GM21737 (cell line): ENCODE data around the gene FRMPD2.
"Not testable (repeated sequence)": the region's sequence is repeated elsewhere in the genome, so short reads cannot be mapped to it uniquely, and the experiment has no call there.

Experiments
- ATAC-seq: cut with Tn5 transposase; IDR thresholded peaks from one replicate; pipeline ENCODE4 v1.9.1; 2021; ENCODE audit warnings: mild to moderate bottlenecking, moderate library complexity; ENCODE audit not compliant: unreplicated experiment

The FRMPD2 gene

DNA sequence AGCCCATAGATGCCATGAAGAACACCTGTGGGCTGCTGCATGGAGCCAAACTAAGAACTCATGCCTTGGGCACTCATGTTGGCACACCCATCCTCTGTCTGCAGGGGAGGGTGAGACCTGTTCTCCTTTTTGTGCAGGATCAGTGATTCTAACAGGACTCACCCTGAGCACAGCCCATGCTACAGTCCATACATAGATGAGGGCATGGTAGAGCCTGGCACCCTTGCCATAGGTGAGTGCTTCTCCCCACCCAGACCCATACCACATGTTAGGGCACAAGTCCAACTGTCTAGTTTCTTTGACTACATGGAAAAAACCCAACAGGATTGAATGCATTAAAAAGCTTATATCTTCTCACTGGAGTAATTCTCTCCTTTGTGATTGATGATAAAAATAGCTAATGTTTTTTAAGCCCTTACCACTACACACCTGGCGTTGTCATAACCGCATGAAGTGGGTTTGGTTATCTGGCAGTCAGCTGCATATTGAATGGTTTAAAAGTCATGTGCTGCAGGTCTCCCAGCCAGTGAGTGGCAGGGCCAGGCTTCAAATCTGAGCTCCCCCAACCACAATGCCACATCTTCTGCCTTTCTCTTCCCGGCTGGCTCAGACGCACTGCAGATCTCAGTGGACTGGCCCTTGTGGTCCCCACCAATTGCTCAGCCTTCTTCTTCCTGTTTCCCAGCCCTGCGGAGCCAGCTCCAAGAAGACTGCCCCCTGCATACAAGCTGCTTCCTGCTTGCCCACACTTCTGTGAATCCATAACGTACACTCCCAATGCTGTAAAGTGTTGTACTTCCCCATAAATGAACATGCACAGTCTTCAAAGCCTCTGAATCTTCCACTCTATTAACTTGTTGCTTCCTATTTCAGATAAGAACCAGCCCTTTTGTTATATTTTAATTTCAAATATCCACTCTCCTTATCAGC is 120.0 kb downstream of the FRMPD2 start:
- not testable (repeated sequence) for ATAC-seq

DNA sequence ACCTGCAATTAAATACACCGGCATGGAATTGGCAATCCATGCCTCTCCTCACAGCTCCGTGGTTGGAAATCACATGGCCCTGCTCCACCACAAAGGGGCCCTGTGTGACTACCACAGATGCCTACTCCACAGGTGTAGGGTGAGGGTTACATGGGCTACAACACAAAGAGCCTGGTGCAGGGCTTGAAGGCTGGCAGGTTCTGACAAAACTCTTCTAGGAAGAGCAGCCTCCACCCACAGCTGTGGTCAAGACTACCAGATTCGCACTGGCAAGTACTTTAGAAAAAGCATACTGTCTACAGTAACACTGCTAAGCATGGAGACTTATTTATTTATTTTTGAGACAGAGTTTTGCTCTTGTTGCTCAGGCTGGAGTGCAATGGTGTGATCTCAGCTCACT is 126.9 kb downstream of the FRMPD2 start:
- not testable (repeated sequence) for ATAC-seq

DNA sequence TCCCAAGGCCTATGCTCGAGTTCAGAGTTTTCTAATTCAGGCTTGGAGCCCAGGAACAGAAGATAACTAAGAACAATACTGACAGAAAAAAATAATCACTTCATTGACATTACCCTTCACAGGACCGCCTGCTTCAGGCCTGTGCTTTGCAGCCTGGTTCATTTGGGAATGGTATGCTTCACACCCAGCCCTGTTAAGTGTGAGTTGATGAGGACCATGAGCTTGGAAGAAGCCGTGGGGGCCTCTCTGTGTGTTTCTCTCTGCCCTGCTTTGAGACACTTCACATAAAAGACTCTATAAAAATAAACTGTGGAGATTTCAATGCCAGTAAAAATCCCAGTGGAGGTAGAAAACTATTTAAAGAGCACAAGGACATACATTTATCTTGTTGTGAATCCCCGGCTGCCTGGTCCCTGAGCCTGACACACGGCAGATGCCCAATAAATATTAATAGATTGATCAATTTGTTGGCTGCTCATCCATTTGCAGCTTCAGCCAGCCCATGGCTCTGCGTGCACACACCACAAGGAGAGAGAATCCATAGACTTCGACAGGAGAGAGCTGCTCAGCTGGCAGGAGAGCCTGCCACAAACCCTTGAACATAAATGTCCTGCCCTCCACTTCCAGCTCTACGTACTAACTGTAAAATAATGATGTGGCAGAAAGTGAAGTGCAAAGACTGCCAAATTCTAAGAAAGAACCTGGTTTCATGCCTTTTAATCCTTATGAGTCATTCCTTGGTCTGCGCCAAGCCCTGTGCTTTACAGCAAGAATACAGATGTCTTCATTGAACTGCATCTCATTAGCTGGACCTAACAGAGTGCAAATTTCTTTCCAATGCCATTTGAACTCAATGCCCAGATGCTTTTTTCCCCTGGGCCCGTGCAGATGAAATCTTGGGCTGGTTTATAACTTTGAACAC is 130.5 kb downstream of the FRMPD2 start:
- not testable (repeated sequence) for ATAC-seq

DNA sequence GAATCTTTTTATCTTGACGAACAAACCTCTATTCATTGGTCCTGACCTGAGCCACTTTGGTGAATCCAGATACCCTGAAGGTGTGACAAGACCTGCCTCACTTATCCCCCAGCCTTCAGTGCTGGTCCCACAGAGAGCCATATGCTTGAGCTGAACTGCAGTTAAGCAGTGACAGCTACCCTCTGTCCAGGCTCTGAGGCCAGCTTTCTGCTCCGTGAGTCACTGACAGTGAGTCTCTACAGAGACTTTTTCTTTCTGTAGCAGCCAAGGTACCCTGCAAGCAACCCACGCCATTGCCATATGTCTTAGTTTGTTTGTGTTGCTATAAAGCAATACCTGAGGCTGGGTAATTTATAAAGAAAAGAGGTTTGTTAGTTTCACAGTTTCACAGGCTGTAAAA is 133.5 kb downstream of the FRMPD2 start:
- not testable (repeated sequence) for ATAC-seq

DNA sequence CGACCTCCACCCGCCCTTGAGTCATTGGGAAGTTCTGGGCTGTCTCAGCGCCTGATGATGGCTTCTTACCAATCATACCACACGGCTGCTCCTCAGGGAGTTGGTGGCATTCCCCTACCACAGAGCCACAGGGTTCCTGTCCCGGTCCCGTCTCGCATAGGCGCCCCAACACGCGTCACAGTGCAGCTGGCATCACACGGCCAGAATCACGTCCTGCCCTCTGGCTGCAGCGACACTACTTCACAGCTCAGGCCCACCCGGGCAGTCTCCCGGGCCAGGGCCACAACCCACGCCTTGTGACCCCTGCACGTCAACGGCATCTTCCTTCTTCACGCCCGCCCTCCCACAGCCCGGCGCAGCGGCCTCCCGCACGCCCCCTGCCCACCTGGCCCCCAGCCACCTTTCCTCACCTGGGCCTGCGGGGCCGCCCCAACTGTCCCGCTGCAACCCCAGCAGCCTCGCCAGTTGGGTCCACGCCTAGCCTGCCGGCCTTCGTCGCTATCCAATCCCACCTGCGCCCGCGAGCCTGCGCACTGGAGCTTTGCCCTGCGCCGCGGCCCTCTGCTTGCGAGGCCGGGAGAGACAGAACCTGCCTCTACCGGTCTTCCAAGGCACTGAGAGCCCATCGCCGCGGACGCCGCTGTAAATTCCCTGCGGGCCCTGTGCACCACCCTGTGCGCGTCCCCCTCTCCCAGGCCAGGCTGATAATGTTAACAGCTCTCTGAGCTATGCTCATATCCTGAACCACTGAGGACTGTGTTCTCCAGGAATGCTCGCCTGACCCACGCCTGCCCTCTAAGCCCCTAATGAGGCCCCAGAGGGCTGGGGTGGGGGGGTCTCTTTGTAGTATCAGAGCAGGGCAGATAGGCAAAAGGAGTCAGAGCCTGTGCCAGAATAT is 134.3 kb downstream of the FRMPD2 start:
- ATAC-seq, result not testable (repeated sequence)

DNA sequence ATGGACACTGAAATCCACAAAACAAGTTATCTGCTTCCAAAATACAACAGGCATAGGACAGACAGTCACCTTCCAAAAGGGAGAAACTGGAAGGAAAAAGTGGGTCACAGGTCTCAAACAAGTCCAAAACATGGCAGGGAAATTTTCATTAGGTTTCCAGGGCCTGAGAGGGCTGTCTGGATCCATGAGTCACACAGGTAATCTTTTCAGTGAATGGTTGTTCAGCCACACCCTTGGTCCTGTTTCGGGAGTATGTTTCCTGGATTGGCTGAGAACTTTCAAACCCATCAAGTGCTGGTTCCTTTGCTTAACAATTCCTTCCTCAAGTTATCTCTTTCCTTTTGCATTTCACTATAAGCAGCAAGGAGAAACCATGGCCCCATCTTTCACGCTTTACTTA is 145.5 kb downstream of the FRMPD2 start:
- ATAC-seq, result not testable (repeated sequence)

DNA sequence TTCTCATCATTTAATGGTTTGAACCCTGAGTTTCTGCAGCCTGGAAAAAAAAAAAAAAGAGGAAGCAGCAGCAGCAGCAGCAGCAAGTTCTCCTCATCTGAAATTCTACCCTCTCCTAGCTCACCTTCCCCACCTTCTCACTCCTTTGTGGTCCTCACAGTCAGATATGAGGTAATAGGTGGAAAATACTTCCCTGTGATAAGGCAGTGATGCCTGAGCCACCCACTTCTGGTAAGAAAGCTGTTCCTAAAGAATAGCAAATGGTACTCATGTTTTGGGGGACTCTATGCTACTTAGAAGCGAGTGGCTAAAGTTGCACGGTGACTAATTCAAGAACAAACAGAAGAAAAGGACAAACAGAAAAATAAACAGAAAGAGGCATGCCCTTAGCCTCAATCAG is 148.2 kb downstream of the FRMPD2 start:
- not testable (repeated sequence) for ATAC-seq

DNA sequence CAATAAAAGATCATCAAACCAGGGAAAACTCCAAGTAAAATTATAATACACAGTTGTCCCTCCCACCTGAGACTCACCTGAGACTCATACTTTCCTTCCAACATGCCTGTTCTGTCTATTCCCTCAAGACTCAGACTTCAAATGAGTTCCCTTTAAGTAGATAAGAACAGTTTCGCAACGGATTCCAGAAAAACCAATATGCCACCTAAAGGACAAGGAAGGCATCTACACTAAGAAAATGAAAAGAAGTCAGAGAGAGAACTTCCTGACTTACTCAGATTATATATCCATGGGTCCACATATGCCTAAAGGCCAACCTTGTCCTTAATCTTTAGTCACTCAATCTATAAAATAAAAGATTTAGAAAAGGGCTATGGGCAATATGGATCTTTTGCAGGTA is 148.9 kb downstream of the FRMPD2 start:
- not testable (repeated sequence) for ATAC-seq

DNA sequence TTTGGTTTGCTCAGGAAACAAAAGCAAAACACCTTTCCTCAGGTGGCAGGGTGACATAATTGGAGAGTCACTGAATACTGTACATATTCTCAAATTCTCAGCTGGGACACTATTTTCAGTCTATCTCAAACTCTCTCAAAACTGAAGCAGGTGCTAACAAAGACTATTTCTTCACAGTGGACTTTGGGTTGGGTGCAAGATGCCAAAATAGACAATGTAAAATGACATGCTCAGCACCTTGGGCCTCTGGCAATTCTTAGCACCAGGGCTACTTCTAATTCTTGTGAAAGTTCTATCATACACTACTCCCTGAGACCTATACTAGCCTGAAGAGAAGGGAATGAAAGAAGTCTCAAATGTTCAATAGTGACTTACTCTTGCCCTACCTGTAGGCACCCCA is 151.9 kb downstream of the FRMPD2 start:
- not testable (repeated sequence) for ATAC-seq

DNA sequence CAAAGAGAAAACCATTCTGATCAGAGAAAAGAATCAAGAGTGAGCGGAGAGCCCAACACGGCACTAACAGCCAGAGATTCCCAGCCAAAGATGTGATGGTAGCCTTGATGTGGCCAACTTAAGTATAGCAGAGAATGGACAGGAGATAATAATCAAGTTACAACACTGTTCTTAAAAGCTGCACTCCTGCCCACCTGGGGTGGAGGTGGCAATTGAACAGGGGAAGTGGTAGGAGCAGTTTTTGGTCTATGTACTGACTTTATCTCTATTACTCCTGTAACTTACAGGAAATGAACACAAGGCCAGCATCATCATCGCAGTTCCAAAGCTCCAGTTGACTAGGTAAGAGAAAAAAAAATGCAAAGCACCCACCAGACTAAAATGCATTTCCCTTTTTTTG is 164.2 kb downstream of the FRMPD2 start:
- not testable (repeated sequence) for ATAC-seq
